ENCODE measurements around the gene CEP57L1. TPM values are rescaled to one million over a fixed set of nuclear protein-coding genes. Genes with fewer than 3 reads are reported as not detected.

CEP57L1 gene
- total RNA-seq, 1 experiment from 2014 or later: 20.7 TPM

GRCh38 chr6:109053336-109053735, 42.0 kb upstream of the CEP57L1 start:
- Histone ChIP-seq H3K4me1 (ENCODE audit: control insufficient read depth in 1 of 2, insufficient read depth in 2 of 2, low read length in 2 of 2) (peaks cover 0 to 12% of the 10 kb centered on the region in 2 experiments; a peak in 2 of 4 replicates), H3K4me3 (replicated peaks in 1 of 2; ENCODE audit: low read depth in 1 of 2, low read length in 2 of 2) (no peak overlapping the region), H2AFZ (ENCODE audit: low read depth, low read length, poor library complexity, severe bottlenecking) (no peak overlapping the region), H3K36me3 (ENCODE audit: control insufficient read depth in 1 of 2, insufficient read depth in 2 of 2, low read length in 2 of 2) (no peaks in the 10 kb centered on the region), H3K27ac (ENCODE audit: low read depth, low read length) (no peak overlapping the region), H3K4me2 (ENCODE audit: low read length) (no peak overlapping the region), H4K20me1 (ENCODE audit: insufficient read depth) (no peaks in the 10 kb centered on the region), H3K79me2 (ENCODE audit: insufficient read depth, low read length) (no peaks in the 10 kb centered on the region), H3K27me3 (ENCODE audit: insufficient read depth, low read length) (no peaks in the 10 kb centered on the region), H3K9me3 (ENCODE audit: control insufficient read depth in 1 of 2, insufficient read depth in 1 of 2, low read depth in 1 of 2, low read length in 2 of 2) (no peaks in the 10 kb centered on the region), H3K9me2 (ENCODE audit: insufficient read depth) (no peaks in the 10 kb centered on the region), H3K9ac (ENCODE audit: low read length) (no peak overlapping the region)
- DNase-seq (ENCODE audit: low read depth, low spot score) (no peak), ATAC-seq (no peak)
- intact Hi-C loops (cut with micrococcal nuclease): no loop called here
- no TSS peak for BruUV-seq (replicated peaks)
- ChIA-PET POLR2A (no interaction called here), CTCF (no interaction called here), RAD21 (ENCODE audit: low non-redundant PET in 1 of 2, low total read pairs in 2 of 2, uncharacterized antibody in 2 of 2, unreplicated experiment in 2 of 2) (no interaction called here)
- TF ChIP-seq JUND (IDR thresholded peaks at IDR 0.05): no peak
- TF ChIP-seq TCF7L2 (IDR thresholded peaks at IDR 0.05; ENCODE audit: borderline replicate concordance, extremely low read depth, insufficient read depth, insufficient read length): no peak
- no peak for TF ChIP-seq YY1 (IDR thresholded peaks at IDR 0.05; ENCODE audit: extremely low read depth, insufficient replicate concordance, low read depth, low read length)
- no peak for TF ChIP-seq POLR2AphosphoS5 (IDR thresholded peaks at IDR 0.05; ENCODE audit: low read depth, low read length)
- no peak for TF ChIP-seq POLR2A (IDR thresholded peaks at IDR 0.05; ENCODE audit: borderline replicate concordance, extremely low read depth, insufficient read depth, insufficient read length)
- TF ChIP-seq CTCF (IDR thresholded peaks at IDR 0.05 in 2 of 3, conservative IDR thresholded peaks at IDR 0.05 in 1 of 3; ENCODE audit: borderline replicate concordance in 1 of 3, insufficient read depth in 1 of 3, low read depth in 2 of 3, low read length in 2 of 3): no peak
- no peak for TF ChIP-seq CBX3 (IDR thresholded peaks at IDR 0.05; ENCODE audit: low read depth)
- no peak for TF ChIP-seq SP1 (IDR thresholded peaks at IDR 0.05; ENCODE audit: low read depth)
- no peak for TF ChIP-seq EGR1 (IDR thresholded peaks at IDR 0.05; ENCODE audit: low read depth)
- TF ChIP-seq ATF3 (IDR thresholded peaks at IDR 0.05): no peak
- no peak for TF ChIP-seq RAD21 (IDR thresholded peaks at IDR 0.05; ENCODE audit: low read depth)
- TF ChIP-seq REST (IDR thresholded peaks at IDR 0.05; ENCODE audit: low read depth): no peak
- no peak for TF ChIP-seq CEBPB (IDR thresholded peaks at IDR 0.05; ENCODE audit: low read depth)
- TF ChIP-seq EZH2phosphoT487 (IDR thresholded peaks at IDR 0.05; ENCODE audit: borderline replicate concordance): no peak
- no peak for TF ChIP-seq FOSL1 (IDR thresholded peaks at IDR 0.05; ENCODE audit: low read depth)
- no peak for TF ChIP-seq ZBTB33 (IDR thresholded peaks at IDR 0.05; ENCODE audit: extremely low read depth, insufficient replicate concordance, low read length)

Measured in HCT116 (cell line).